ENCODE data around the gene ABCA3.

The ABCA3 gene

DNA sequence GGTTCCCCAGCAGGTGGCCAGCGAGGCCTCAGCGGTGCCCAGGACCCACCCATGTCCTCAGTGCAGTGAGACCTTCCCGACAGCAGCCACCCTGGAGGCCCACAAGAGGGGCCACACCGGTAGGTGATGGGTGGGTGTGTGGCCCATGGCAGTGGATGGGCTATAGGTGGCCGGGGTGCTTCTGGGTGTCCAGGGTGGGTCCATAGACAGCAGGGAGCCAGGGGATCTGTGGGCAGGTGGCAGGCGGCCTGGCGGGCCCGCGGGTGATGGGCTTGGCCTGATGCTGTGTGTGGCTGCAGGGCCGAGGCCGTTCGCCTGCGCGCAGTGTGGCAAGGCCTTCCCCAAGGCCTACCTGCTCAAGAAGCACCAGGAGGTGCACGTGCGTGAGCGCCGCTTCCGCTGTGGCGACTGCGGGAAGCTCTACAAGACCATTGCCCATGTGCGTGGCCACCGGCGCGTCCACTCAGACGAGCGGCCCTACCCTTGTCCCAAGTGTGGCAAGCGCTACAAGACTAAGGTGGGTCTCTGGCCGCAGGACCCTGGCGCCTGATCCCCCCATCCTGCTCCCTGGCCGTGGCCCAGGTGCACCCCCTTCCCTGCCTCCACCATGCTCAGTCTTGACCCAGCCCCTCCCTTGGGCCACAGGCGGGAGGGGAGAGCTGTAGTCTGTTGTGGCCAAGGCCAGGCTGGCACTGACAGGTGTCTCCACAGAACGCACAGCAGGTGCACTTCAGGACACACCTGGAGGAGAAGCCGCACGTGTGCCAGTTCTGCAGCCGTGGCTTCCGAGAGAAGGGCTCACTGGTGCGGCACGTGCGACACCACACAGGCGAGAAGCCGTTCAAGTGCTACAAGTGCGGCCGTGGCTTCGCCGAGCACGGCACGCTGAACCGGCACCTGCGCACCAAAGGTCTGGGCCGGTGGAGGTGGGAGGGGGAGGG is 106.4 kb downstream of the ABCA3 start:
- no peak for DNase-seq

DNA sequence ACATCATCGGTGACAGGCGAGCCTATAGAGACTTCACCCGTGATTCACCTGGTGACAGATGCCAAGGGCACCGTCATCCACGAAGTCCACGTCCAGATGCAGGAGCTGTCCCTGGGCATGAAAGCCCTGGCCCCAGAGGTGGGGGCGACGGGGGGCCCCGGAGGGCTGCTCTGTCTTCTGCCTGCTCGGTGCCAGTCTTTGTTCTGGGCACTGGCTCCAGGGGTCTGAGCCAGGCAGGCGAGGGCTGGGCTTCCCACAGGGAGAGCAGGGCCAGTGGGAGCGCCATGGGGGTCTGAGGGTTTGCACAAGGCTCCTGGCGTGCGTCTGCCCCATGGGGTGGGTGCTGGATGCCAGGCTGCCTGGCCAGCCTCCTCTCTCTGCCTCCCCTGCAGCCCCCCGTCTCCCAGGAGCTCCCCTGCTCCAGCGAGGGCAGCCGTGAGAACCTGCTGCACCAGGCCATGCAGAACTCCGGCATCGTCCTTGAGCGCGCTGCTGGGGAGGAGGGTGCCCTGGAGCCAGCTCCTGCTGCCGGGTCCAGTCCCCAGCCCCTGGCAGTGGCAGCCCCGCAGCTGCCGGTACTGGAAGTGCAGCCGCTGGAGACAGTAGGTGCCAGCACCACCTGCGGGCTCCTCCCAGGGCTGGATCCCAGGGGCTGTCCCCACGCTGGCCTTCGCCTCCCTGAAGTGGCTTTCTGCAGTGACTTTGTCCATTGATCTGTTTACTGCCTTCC is 107.3 kb downstream of the ABCA3 start:
- DNase-seq: no peak

DNA sequence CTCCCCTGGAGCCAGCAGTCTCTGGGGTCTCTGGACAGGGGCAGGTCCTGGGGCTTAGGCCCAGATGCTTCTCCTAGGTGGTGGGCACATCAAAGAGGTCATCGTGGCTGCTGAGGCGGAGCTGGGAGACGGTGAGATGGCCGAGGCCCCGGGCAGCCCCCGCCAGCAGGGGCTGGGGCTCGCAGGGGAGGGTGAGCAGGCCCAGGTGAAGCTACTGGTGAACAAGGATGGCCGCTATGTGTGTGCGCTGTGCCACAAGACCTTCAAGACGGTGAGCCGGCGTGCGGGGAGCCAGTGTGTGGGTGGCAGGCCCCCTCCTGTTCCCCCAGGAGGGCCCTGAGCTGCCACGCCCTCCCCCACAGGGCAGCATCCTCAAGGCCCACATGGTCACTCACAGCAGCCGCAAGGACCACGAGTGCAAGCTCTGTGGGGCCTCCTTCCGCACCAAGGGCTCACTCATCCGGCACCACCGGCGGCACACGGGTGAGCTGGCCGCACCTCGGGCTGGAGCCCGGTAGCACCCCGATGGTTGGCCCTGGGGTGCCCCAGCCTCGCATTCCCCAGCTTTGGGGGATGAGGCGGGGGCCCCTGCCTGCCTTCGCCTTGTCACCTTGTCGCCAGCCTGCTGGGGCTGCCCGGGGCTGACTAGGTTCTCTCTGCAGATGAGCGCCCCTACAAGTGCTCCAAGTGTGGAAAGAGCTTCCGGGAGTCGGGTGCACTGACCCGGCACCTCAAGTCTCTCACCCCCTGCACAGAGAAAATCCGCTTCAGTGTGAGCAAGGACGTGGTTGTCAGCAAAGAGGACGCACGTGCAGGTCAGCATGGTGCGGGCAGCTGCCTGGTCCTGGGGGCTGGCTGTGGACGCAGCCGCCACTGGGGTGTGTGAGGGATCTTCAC is 108.2 kb downstream of the ABCA3 start:
- no peak for DNase-seq

DNA sequence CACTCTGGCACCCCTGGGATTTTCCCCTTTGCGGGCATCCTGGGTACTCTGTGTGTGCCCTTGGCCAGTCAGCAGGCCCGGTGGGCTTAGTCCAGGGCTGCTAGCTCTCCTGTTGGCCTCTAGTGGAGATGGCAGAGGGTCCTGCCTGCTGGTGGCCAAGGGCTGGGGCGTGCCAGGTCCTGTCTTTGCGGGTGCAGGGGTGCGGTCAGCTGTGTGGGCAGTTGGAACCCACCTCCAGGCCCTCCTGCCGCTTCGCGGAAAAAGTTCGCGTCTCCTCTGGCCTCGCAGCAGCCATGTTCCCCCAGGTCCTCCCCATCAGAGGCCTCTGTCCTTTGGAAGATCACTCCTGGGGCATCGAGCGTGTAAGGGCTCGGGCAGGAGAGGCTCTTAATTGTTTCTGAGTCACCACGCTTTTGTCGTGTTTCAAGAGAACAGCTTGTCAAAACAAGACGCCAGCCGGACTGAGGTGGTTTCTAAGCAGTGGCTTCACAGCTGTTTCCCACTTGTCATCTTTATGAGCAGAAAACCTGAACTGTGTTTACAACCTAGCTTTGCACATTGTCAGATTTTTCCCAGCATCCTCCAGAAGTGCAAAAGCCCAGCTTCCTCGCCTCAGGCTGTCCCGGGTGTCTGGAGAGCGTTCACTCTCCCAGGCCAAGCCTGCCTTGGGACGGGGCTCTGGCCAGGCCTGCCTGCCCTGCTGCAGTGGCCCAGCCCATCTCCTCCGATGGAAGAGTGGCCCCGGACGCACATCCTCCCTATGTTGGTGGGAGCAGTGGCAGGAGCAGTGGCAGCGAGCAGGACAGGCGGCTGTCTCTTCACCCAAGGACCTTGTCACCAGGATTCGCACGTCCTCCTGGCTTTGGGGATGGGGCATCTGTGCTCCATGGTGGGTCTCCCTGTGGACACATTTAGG is 109.3 kb downstream of the ABCA3 start:
- no peak for DNase-seq

DNA sequence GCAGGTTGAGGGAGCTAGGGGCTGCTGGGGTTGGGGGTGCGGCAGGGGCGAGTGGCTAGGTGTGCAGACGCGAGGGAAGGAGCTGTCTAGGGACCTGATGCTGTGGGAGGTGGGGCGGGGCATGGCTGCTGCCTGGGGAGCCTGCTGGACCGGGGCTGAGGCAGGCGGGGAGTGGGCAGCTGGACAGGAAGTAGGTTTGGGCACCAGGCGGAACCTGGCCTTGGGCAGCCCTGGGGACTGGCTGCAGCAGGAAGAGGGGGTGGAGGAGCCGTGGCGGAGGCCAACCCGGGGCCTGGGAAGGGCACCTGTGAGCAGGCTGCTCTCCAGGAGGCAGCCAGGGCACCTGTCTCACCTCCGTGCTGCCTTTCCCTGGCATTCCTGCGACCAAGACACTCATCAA is 110.2 kb downstream of the ABCA3 start:
- DNase-seq: no peak

DNA sequence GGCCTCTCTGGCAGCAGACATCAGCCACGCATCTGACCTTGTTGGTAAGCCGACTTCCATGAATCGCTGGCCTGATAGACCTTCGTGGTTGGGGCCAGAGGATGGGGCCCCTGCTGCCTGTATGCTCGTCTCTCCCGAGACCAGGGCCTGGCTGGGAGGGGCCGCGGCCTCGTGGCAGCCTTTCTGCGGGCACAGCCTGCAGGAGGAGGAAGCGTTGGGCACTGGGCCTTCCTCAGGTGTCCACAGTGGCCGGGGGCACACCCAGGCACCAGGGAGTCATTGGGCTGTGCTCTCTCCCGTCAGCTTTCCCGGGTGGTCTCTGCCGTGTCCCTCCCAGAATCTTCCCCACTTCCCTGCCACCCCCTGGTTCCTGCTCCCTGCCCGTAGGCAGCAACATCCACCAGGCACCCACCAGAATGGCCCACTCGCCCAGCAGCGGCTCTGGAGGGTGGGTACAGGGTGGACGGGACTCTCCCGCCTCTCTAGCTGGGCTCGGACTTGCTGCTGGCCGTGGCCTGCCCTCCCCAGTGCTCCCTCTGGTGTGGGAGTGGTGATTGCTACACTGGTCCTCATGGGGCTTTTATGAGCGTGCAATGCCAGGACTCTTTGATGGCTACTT is 110.8 kb downstream of the ABCA3 start:
- DNase-seq: no peak

DNA sequence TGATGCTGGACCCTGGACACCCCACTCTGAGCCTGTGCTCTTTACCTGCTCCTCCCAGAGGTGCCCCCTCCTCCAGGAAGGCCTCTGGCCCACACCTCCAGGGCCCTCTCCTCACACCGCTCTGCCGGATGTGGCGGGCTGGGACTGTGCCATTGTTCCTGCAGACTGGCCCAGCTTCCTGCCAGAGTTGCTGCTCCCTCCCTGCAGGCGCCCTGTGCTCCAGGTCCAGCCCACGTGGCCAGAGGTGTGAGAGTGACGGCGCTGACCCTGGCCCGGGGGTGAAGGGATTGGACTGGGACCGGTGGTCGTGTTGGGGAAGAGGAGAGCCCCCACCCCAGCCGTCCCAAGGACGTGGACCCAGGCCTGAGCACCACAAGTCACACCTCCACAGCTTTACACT is 111.4 kb downstream of the ABCA3 start:
- no peak for DNase-seq

DNA sequence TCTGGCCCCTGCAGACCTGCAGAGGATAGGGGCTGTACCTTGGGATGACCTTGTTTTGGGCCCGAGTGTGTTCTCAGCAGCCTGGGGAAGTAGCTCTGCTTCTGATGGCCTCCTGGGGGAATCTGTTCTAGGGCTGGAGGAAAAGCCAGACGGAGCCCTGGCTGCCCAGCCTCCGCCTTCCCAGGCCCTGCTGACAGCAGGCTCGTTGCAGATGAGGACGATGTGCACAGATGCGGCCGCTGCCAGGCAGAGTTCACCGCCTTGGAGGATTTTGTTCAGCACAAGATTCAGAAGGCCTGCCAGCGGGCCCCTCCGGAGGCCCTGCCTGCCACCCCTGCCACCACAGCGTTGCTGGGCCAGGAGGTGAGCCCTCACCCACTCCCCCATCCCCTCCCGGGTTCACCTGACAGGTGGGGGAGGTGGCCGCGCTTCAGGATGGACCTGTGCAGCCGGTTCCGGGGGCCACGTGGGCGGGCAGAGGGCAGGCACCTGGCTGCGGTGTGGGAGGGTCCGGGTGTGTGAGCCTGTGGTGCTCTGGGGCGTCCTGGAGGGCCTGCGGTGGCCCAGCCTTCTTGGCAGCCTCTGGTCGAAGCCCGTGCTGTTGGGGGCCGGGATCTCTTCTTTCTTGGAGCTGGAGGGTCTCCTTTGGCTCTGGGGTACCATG is 112.2 kb downstream of the ABCA3 start:
- DNase-seq: no peak

DNA sequence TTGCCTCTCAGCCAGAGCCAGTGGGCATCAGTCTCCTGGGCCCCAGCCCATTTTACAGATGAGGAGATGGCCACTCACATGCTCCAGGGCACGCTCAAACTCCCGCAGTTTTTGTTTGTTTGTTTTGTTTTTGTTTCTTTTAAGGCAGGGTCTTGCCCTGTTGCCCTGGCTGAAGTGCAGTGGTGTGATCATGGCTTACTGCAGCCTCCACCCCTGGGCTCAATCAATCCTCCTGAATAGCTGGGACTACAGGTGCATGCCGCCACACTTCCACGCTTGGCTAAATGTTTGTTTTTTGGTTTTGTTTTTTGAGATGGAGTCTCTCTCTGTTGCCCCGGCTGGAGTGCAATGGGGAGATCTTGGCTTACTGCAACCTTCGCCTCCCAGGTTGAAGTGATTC is 113.6 kb downstream of the ABCA3 start:
- DNase-seq: no peak

DNA sequence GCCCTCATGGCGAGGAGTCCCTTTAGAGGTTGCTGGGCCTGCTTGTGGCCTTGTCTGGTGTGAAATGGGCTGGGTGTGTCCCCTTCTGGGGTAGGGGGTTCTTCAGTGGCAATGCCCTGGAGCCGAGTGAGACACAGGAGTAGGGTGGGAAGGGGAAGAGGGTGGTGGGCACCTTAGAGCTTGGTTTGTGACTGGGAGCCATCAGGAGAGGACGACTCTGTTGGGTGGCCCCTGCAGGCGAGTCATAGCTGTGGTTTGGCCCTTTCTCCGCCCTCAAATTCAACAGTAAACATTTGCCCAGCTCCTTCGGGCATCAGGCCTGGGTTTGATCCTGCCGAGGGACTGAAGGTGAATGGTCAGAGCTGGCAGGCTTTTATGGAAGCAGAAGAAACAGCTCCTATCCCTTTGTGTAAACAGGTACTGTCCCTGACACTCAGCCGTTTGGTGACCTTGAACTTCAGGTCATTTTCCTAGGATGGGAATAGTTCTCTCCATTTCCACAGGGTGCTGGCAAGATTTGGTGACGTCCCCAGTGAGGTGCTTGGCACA is 114.2 kb downstream of the ABCA3 start:
- DNase-seq: no peak
